Thoracic aorta (tissue), 2 donors: ENCODE data around the gene CDC42BPG. TPM values are rescaled to one million over a fixed set of nuclear protein-coding genes. Genes with fewer than 3 reads are reported as not detected.

Source experiments
- ATAC-seq: fragments of 150-250 bp; one replicate; pipeline ENCODE4 v1.8.0; 2017; ENCODE audit warnings: low read depth; ENCODE audit not compliant: insufficient number of reproducible peaks, low FRiP score
- DNase-seq: peaks from one replicate; pipeline ENCODE4 v3.0.0-alpha.2; 2020; ENCODE audit warnings: low spot score
- H3K27ac ChIP-seq, 2 donors: fragments of 200-600 bp; sonication (generic); 1 replicate in 1 of 2; 2 replicates in 1 of 2; pipeline ENCODE4 v1.5.1; 2016; ENCODE audit warnings: mild to moderate bottlenecking in 2 of 2, moderate library complexity in 2 of 2
- H3K27me3 ChIP-seq: fragments of 200-600 bp; sonication (generic); replicated peaks from 2 replicates; pipeline ENCODE4 v1.6.0; 2016; ENCODE audit warnings: mild to moderate bottlenecking; ENCODE audit not compliant: insufficient read depth
- H3K36me3 ChIP-seq: fragments of 200-600 bp; sonication (generic); one replicate; pipeline ENCODE4 v1.5.1; 2016
- H3K4me1 ChIP-seq, 2 donors: fragments of 200-600 bp; sonication (generic); 1 replicate in 1 of 2; 2 replicates in 1 of 2; pipeline versions ENCODE4 v1.5.1 to v1.6.0; 2016; ENCODE audit warnings: low read depth in 2 of 2, mild to moderate bottlenecking in 1 of 2; ENCODE audit not compliant: control insufficient read depth in 1 of 2
- H3K4me3 ChIP-seq: fragments of 200-600 bp; sonication (generic); 2 replicates; pipeline ENCODE4 v1.5.1; 2016; ENCODE audit warnings: mild to moderate bottlenecking
- H3K9me3 ChIP-seq: fragments of 200-600 bp; sonication (generic); 2 replicates; pipeline ENCODE4 v1.5.1; 2016
- CTCF ChIP-seq: fragments of 200-600 bp; sonication (generic); IDR thresholded peaks from one replicate; pipeline ENCODE4 v1.5.1; 2019; ENCODE audit warnings: antibody characterized with exemption
- total RNA-seq, 2 donors: library from RNA; depleted of rRNA; stranded (reverse); fragments of >200 nt; gene quantifications; one replicate each; pipeline versions ENCODE4 v1.1.0 to v1.2.3, GENCODE V29; 2016

The CDC42BPG gene
- total RNA-seq, 2 donors from 2014 or later, result 0.68 to 1.2 TPM

GRCh38 chr11:64834031-64834722, 10.3 kb downstream of the CDC42BPG start:
- no peaks in the 10 kb centered on the region for H3K36me3 ChIP-seq
- DNase-seq (no peak), ATAC-seq (no peak)
- H3K27me3 ChIP-seq, result no peaks in the 10 kb centered on the region
- no peaks in the 10 kb centered on the region for H3K9me3 ChIP-seq
- TF ChIP-seq CTCF, result no peak
- no peak overlapping the region for H3K4me3 ChIP-seq
- H3K27ac ChIP-seq, result no peak overlapping the region
- no peaks in the 10 kb centered on the region for H3K4me1 ChIP-seq

- Histone ChIP-seq H3K4me3 (no peak overlapping the region), H3K4me1 (no peaks in the 10 kb centered on the region), H3K27me3 (no peaks in the 10 kb centered on the region), H3K27ac (no peak overlapping the region), H3K36me3 (no peaks in the 10 kb centered on the region), H3K9me3 (no peaks in the 10 kb centered on the region)
- no peak for ATAC-seq
- DNase-seq, result no peak
- no peak for TF ChIP-seq CTCF
These were observed 10.9 kb downstream of the CDC42BPG start for GRCh38 chr11:64833509-64833908.

GRCh38 chr11:64833198-64833502, 11.3 kb downstream of the CDC42BPG start:
- Histone ChIP-seq H3K4me3 (no peak overlapping the region), H3K9me3 (no peaks in the 10 kb centered on the region), H3K4me1 (no peaks in the 10 kb centered on the region), H3K27me3 (no peaks in the 10 kb centered on the region), H3K27ac (no peak overlapping the region), H3K36me3 (no peaks in the 10 kb centered on the region)
- DNase-seq (no peak), ATAC-seq (no peak)
- TF ChIP-seq CTCF, result no peak

GRCh38 chr11:64832467-64833197, 11.8 kb downstream of the CDC42BPG start:
- TF ChIP-seq CTCF, result no peak
- no peaks in the 10 kb centered on the region for H3K9me3 ChIP-seq
- no peak overlapping the region for H3K4me3 ChIP-seq
- ATAC-seq (no peak), DNase-seq (no peak)
- no peaks in the 10 kb centered on the region for H3K36me3 ChIP-seq
- H3K27ac ChIP-seq, result no peak overlapping the region
- H3K4me1 ChIP-seq, result no peaks in the 10 kb centered on the region
- no peaks in the 10 kb centered on the region for H3K27me3 ChIP-seq

- no peak for ATAC-seq
These were observed 13.0 kb downstream of the CDC42BPG start for GRCh38 chr11:64831411-64831891.

More at GRCh38 chr11:64831411-64831891, 13.0 kb downstream of the CDC42BPG start:
- TF ChIP-seq CTCF, result no peak
- Histone ChIP-seq H3K4me3 (no peak overlapping the region), H3K4me1 (no peaks in the 10 kb centered on the region), H3K27ac (no peak overlapping the region), H3K36me3 (no peaks in the 10 kb centered on the region), H3K9me3 (no peaks in the 10 kb centered on the region), H3K27me3 (no peaks in the 10 kb centered on the region)
- DNase-seq, result no peak
